SIG-M5 treated with dmso at 0.1 percent for 504 hours (cell line): ENCODE data around the gene KRT39.

Source experiments
- DNase-seq: peaks from one replicate; lab custom pipeline; 2025; ENCODE audit not compliant: unreplicated experiment; lab: John Stamatoyannopoulos, UW

KRT39 gene

DNA sequence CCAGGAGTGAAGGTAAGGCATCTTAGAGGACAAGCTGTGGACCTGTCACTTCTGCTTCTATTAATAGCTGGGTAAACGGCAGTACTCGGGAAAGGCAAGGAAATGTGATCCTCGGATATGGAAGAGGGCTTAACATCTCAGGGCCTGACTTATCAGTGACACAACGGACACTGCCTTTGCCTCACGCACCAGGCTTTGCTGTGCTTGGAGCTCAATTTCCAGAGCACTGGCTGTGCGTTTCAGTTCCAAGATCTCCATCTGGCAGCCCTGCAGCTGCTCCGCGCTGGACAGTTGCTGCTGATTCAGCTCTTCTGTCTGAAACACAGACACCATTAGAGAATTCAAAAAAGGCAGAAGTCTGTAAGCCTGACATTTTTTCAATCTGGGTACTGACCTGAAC, 13.8 kb upstream of the KRT39 start:
- no peak for DNase-seq

DNA sequence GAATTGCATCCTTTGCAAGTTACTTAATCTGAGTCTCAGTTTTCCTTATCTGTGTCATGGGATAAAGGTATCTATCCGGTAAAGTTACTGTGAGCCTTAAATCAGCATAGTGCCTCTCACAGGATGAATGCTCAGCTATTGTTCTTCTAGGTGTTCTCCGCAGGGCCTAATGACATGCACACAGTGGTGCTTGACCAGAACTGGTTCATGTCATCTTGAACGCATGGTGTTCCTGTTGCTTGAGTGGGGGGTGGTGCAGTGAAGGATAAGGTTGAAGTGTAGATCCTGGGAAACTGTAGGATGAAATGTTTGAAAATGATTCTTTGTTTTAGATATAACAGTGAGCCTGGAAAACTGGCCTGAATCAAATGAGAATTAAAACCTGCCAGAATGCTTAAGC, 13.4 kb upstream of the KRT39 start:
- DNase-seq: no peak

DNA sequence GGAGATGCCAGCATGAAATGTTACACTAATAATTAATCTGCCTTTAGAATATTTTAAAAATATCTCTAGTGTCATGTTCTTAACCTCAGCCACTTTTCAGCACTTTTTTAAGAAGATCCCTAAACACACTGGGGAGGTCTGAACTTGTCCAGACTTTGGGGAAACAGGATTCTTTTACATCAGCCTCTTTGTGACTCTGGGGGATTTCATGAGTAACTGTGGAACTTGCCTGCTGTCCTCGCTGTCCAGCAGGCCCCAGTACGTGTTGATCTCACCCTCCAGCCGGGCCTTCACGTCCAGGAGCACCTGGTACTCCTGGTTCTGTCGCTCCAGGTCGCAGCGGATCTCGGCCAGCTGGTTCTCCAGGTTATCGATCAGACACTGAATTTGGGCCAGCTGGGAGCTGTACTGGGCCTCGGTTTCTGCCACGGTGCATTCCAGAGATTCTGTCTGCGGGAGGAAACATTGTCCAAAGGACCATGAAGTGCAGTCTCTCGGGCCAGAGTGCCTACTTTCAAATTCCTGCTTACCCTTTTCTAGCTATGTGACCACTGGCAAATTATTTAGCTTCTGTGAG, 11.9 kb upstream of the KRT39 start:
- DNase-seq: no peak

DNA sequence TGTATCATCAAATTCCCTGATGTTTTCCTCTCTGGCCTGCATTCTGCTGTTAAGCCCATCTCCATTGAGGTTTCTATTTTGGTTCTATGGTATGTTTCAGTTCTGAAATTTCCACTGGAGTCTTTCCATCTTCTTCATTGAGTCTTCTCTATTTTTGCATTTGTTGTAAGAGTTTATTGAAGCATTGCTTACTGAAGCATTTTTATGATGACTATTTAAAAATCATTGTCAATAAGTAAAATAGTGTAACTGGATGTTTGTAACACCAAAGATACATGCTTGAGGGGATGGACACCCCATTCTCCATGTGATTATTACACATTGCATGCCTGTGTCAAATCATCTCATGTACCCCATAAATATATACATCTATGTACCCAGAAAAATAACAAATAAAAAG, 8.8 kb upstream of the KRT39 start:
- no peak for DNase-seq

DNA sequence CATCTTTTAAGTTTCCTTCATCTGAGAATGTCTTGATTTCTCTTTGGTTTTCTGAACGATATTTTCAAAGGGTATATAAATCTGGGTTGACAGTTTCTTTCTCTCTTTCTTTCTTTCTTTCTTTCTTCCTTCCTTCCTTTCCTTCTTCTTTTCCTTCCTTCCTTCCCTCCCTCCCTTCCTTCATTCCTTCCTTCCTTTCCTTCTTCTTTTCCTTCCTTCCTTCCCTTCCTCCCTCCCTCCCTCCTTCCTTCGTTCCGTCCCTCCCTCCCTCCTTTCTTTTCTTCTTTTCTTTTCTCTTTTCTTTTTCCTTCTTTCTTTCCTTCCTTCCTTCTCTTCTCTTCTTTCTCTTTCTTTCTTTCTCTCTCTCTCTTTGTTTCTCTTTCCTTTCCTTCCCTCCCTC, 7.6 kb upstream of the KRT39 start:
- no peak for DNase-seq

DNA sequence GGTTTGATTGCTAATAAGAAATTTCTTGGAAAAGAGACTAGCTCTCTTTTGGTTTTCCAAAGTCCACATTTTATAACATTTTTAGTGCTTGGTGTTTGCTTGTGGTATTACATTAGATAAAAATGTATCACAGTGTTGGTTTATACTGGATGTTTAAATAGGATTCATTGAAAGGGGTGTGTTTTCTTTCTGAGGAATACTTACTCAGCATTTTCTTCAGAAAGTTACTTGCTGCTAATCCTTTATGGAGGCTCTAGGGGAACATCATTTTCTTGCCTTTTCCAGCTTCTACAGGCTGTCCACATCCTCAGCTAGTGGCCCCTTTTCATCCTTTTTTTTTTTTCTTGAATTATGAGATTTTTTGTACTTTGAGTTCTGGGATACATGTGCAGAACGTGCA, 834 bp upstream of the KRT39 start:
- DNase-seq: no peak

DNA sequence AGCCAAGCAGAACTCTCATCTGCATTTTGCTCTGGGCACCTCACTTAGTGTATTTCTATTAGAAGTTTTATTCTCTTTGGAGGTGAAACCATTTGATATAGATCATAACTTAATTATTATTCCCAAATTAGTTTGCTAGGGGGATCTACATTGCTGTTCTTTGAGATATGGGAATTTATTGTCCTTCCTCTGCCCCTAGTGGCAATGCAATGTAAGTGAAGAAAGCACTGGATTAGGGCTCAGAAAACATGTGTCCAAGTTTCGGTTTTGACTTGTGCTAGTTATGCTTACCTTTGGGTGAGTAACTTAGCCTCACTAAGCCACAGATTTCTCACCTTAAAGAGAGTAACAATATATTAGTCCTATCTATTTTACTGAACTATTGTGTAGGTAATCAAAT, 2.9 kb downstream of the KRT39 start:
- DNase-seq: peak; percentile 7

DNA sequence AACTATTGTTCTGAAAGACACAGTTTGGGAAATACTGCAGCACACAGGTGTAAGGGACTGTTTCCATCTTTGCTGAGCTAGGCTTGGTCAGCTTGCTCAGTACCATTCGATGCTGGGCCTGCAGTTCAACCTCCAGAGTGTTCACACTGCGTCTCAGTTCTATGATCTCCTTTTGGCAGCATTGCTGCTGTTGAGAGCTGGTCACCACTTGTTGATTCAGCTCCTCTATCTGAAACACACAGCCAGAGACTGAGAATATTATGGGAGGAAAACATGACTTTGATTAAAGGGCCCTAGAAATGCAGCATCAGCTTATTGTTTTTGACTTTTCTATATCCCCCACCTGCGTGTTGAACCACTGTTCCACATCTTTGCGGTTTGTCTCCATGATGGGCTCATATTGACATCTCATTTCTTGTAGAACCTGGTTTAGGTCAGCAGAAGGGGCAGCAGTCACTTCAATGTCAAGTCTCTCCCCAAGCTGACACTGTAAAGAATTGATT, 4.6 kb downstream of the KRT39 start:
- no peak for DNase-seq

DNA sequence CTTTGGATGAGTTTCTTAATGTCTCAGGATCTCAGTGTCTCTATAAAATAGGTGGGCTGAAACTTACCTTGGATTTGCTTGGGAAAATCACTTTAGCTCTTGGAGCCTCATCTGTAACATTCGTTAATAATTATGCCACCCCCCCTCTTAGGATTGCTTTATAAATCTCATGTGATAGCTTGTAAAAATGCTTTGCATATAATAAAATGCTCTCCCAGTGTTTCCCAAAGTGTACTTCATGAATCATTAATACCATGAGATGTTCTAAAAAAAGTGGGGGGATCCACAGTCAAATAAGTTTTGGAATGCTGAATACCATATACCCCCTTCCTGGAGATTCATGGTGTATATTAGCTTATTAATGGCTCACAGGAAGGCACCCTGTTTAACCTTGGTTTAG, 5.2 kb downstream of the KRT39 start:
- no peak for DNase-seq

DNA sequence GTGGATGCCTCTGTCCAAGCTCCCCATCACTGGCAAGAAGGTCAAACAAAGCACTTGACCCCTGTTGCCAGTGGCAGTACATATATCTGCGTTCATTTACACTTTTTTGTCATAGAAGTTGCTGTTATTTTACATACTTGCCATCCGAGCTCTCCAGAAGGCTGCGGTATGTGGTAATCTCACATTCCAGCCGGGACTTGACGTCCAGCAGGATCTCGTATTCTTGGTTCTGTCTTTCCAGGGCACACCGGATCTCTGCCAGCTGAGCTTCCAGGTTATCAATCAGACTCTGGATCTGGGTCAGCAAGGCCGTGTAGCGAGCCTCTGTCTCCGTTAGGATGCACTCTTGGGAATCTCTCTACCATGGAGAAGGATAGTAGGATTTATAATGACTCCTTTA, 6.6 kb downstream of the KRT39 start:
- DNase-seq: no peak

DNA sequence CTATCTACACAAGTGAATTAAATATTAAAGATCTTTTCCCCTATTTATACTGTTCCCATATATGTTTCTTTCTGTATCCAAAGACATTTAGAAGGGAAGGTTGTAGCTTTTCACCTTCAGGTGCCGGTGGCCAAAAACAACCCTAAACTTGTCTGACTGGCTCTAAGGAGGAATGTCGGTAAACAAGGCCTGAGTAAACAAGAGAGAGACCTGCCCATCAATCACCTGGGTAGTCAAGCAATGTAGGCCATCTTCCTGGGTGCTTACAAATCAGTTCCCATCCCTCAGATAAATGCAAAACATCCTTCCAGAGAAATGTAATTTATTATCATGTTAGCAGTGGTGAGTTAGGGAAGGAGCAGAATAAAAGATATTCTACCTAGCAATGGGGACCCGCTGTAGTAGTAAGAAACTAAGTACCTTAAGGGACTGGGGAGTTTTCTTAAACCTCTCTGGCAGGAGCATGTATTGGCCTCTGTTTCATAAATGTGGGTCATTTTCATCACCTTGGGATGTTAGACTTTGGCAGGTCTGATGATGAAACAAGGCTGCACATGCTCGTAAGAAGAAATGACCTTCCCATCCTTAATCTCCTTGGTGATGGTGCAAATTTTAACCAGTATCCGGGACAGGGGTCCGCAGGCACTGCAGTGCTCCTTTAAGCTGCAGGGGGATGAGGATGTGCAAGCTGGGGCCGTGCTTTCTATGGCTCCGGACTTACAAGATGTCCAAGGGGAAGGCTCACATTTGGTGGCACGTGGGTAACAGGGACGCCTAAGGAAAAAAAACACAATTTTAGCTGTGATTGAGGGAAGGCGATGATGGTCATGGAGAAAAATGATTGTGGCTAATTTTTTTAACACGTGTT, 8.4 kb downstream of the KRT39 start:
- peak; percentile 40 for DNase-seq

DNA sequence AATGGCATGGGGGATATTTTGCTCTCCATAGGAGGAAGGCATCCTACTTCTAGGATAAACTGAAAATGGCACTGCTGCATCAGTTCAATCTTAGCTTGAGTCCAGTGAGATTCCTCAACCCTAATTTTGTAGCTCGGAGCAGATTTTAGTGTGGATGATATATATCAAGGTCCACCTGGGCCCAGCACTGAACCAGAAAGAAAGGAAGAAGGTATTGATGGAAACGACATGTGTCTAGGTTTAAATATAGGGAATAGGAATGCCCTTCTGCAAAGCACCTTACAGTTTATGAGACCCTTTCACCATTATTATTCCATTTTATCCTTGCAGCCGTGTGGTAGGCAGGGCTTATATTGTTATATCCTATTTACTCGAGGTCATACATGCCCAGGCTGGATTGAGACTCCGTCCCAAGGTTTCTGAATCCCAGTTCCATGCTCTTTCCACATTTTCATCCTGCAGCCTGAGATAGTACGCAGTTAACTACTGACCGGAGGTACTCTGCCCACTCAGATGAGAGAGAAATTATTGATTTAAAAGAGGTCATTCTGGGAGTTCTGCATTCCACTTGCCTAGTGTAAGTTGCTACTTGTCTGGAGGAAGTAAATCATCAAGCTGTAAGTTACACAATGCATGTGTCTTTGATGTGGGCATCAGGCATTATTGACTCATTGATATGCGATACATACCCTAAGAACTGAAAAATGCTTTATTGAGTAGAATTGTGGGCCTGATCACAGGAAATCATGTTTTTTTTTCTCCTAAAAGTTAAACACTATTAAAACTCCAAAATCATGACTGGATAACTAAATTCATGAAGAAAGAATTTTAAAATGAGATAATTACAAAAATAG, 10.1 kb downstream of the KRT39 start:
- peak; percentile 24 for DNase-seq

DNA sequence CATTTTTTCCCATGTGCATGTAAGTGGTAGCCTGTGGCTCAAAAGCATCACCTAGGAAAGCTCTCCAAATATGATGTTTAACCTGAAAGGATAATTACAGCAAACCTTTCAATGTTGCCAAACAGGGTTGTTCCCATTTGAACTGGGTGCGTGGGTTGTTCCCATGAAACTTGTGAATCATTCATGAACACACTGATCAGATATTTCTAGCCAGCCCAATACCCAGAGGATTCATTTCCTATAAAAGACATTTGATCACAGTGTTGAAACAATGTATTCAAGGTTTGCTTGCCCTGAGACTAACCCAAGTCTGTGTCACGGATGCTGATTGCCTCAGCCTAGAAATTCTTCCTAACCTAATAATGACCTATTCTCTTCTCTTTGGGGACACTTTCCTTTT, 12.9 kb downstream of the KRT39 start:
- no peak for DNase-seq

DNA sequence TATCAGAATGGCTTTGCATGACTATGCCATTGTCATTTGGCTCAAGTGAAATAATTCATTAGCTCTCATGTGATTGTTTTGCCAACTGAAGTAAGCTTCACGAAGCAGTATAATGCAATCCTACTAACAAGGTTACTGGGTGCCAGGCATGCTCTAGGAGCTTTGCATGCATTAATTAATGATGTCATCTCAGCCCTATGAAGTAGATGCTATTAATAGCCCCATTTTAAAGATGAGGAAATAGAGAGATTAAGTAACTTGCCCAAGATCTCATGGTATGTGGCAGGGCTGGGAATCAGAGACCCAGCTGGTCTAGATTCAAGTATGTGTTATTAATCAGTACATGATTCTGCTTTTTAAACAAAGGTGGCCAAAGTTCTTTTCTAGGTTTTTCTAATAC, 14.1 kb downstream of the KRT39 start:
- peak; percentile 1 for DNase-seq

DNA sequence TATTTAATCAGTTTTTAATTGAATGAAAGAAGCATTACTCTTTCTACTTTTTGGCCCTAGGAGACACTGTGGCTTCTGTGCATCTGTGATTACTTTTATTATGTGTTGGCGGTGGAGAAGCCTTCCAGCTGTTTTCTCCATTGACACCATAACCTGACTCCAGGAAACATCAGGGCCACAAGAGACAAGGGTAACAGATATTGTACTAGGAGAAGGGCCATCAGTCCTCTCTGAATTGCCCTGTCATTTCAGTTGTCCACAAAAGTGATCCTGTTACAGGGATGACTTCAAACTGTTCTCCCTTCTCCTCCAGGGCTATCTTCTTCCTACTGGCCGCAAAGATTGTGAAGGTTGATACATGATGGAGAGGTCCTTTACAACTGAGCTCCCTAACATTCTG, 14.6 kb downstream of the KRT39 start:
- DNase-seq: no peak

DNA sequence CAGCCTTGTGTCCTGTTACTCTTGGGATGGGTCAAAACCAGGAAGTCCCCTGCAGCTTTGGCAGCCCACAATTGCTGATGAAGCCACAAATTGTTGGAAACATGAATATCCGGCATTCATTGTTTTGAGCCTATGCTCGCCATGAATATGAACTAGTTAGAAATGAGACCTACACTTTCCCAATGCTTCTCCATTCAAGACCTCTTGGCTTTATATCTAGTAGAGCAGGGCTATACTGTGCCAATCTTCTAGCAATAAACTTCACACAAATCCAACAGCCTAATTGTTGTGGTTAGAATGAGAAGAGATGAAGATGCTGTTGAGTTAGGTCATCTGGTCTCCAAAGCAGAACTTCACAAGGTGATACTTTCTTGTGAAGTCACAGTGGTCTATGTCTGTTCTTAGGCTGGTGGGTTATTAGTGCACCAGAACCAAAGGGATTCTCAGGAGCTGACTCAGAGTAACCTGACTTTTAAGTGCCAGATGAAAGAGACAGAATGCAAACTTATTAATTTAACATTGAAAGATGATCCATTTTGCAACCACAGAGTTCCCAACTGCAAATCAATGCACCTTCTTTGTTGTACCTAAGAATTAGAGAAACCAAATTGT, 15.6 kb downstream of the KRT39 start:
- DNase-seq: no peak

DNA sequence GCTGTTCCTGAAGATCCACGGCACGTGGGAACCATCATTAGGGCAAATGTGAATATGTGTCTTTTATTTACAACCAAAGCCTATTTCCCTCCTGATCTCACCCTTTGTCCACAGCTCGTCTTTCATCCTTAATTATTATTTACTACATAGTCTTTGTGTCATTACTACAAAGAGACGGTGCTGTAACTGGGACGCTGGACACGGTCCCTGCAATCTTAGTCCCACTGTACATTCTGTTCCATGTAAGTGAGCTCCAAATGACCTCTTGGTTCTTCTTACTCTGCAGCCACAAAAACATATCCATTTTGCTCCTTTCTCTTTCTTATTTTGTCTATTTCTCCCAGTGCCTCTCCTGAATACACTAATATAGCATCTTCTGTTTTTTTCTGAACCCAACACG, 16.6 kb downstream of the KRT39 start:
- DNase-seq: no peak

DNA sequence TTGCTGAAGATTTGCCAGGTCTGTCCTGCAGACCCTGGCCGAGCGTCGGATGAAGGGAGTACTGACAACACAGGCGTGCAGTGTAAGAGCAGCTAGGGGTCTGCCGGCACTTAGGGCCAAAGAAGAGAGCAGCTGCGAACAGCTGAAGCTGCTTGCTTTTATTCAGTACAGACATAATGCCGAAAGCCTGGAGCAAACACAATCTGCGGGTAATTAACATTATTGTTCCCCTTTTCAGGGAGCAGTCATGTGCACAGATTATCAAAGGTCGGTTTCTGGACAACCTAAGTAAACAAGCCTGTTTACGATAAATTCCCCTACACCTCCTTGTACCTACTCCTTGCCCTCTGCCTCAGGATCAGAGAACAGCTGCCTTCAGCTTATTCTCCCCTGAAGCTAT, 17.3 kb downstream of the KRT39 start:
- no peak for DNase-seq

DNA sequence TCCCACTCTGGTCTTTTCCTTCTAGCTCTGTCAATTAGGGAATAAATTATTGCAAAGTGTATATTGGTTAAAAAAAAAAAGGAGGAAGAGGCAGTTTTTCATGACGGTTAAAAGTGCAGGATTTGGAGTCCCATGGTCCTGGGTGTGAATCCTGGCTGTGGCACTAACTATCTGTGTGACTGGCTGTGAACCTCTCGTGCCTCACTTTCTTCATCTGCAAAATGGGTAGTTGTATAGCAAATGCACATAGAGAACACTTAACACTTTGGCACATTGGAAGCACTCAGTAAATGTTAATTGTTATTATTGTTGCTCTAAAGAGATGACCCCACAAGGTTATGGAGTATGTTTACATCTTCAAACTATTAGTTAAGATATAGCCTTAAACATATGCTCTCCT, 18.8 kb downstream of the KRT39 start:
- DNase-seq: no peak

DNA sequence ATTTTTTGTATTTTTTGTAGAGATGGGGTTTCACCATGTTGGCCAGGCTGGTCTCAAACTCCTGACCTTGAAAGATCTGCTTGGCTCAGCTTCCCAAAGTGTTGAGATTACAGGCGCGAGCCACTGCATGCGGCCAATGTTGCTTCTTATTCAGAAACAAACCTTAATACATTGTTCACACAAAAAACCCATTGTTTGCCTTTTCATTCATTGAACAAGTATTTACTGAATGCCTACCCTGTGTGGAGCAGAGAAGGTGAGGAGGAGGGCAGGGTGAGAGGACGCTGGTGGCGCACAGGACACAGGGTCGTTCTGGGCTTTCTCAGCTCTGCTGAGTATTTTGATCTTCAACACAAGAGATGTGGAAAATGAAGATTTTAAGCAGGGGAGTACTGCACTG, 21.3 kb downstream of the KRT39 start:
- DNase-seq: no peak

DNA sequence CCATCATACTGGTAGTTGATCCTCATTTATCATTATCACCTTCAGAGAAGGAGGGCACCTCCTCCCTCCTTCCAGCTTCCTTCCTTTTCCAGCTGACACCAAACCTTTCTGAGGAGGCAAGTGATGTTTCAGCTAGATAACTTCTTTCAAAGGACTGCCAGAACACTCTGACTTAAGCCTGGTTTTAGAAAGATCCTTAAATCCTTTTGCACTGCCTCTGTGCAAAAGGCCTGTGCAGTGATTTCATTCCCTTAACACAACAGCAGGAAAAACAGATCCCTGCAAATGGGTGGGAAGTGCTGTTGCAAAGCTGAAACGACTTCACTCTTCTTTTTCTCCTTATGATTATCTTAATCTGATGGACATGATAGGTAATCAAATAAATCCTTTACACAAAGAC, 22.2 kb downstream of the KRT39 start:
- no peak for DNase-seq
